HG02981 (cell line): Measurements from ENCODE around the gene PTK7.
"Not testable (repeated sequence)": the region's sequence is repeated elsewhere in the genome, so short reads cannot be mapped to it uniquely, and the experiment has no call there.

Experiments
- ATAC-seq: cut with Tn5 transposase; IDR thresholded peaks from one replicate; pipeline ENCODE4 v1.9.1; 2021; ENCODE audit warnings: mild to moderate bottlenecking, moderate library complexity; ENCODE audit not compliant: unreplicated experiment

Gene PTK7

GRCh38 chr6:43113431-43114260, 37.5 kb downstream of the PTK7 start:
- no peak for ATAC-seq

GRCh38 chr6:43115365-43115764, 39.3 kb downstream of the PTK7 start:
- no peak for ATAC-seq

GRCh38 chr6:43117466-43117865, 41.4 kb downstream of the PTK7 start:
- ATAC-seq: not testable (repeated sequence)

- no peak for ATAC-seq
Observed at GRCh38 chr6:43119482-43119881, 43.4 kb downstream of the PTK7 start.

- ATAC-seq: no peak
Observed at GRCh38 chr6:43120101-43120763, 44.1 kb downstream of the PTK7 start.

GRCh38 chr6:43120944-43121913, 45.1 kb downstream of the PTK7 start:
- no peak for ATAC-seq

GRCh38 chr6:43122146-43122545, 46.0 kb downstream of the PTK7 start:
- no peak for ATAC-seq

- no peak for ATAC-seq
Observed at GRCh38 chr6:43123461-43124314, 47.6 kb downstream of the PTK7 start.

GRCh38 chr6:43124481-43124880, 48.4 kb downstream of the PTK7 start:
- ATAC-seq: no peak

- ATAC-seq: no peak
Observed at GRCh38 chr6:43125119-43125518, 49.0 kb downstream of the PTK7 start.

- ATAC-seq: no peak
Observed at GRCh38 chr6:43125555-43125954, 49.4 kb downstream of the PTK7 start.

GRCh38 chr6:43127180-43127579, 51.1 kb downstream of the PTK7 start:
- ATAC-seq: no peak

GRCh38 chr6:43127877-43128276, 51.8 kb downstream of the PTK7 start:
- no peak for ATAC-seq

GRCh38 chr6:43128926-43129325, 52.8 kb downstream of the PTK7 start:
- no peak for ATAC-seq

- ATAC-seq: no peak
Observed at GRCh38 chr6:43129434-43130194, 53.5 kb downstream of the PTK7 start.

GRCh38 chr6:43130429-43130828, 54.3 kb downstream of the PTK7 start:
- no peak for ATAC-seq

- ATAC-seq: not testable (repeated sequence)
Observed at GRCh38 chr6:43131379-43131778, 55.3 kb downstream of the PTK7 start.

- no peak for ATAC-seq
Observed at GRCh38 chr6:43138267-43138666, 62.2 kb downstream of the PTK7 start.

GRCh38 chr6:43139973-43140372, 63.9 kb downstream of the PTK7 start:
- not testable (repeated sequence) for ATAC-seq

- no peak for ATAC-seq
Observed at GRCh38 chr6:43141644-43142043, 65.5 kb downstream of the PTK7 start.
